Amygdala (tissue), 56 donors: ENCODE measurements around the gene LITAF.
"Not testable (repeated sequence)": the region's sequence is repeated elsewhere in the genome, so short reads cannot be mapped to it uniquely, and the experiment has no call there.

Experiments
- DNase-seq, 56 donors: peaks; one replicate each; lab custom pipeline; 2025; lab: John Stamatoyannopoulos, UW

Gene LITAF

GRCh38 chr16:11603331-11603750 is 16.6 kb upstream of the LITAF start:
- DNase-seq: no peak

GRCh38 chr16:11602321-11602720 is 15.6 kb upstream of the LITAF start:
- no peak for DNase-seq

DNA sequence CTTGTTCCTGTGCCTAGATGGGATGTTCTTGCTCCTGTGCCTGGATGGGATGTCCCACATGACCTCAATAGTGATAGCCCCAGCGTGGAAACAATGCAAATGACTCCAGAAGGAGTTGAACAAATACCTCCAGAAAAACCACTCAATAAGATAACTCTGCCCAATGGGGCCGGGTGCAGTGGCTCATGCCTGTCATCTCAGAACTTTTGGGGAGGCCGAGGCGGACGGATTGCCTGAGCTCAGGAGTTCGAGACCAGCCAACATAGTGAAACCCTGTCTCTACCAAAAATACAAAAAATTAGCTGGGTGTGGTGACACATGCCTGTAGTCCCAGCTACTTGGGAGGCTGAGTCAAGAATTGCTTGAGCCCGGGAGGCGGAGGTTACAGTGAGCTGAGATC is 15.2 kb upstream of the LITAF start:
- DNase-seq: no peak

GRCh38 chr16:11601425-11601824 is 14.7 kb upstream of the LITAF start:
- no peak for DNase-seq

DNA sequence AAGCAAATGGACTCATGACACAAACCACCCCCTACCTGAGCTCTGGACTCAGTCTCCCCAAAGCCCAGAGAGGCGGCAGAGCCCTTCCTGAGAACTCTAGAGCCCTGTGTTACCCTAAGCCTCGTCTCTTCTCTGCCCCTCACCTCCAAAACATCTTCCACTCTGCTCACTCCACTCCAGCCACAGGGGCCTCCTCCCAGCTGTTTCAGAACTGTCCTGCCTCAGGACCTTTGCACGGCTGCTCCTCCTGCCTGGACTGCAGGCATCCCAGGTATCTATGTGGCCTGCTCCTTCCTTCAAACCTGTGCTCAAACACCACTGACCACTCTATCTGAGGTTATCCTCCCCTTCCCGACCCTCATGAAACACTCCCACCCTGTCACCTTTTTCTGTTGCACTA is 12.9 kb upstream of the LITAF start:
- DNase-seq: no peak

GRCh38 chr16:11597235-11598095 is 10.7 kb upstream of the LITAF start:
- DNase-seq: no peak

GRCh38 chr16:11596572-11597226 is 10.0 kb upstream of the LITAF start:
- DNase-seq: no peak

DNA sequence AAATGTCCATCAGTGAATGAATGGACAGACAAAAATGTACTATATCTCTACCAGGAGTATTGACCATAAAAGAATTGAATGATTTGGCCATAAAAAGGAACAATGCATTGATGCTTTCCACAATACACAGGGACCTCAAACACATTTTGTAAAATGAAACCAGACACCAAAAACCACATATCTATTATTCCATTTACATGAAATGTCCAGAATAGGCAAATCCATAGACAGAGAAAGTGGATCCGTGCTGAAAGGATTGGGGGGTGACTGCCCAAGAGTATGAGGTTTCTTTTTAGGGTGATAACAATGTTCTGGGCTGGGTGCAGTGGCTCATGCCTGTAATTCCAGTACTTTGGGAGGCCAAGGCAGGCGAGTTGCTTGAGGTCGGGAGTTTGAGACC is 6.9 kb upstream of the LITAF start:
- DNase-seq: no peak

DNA sequence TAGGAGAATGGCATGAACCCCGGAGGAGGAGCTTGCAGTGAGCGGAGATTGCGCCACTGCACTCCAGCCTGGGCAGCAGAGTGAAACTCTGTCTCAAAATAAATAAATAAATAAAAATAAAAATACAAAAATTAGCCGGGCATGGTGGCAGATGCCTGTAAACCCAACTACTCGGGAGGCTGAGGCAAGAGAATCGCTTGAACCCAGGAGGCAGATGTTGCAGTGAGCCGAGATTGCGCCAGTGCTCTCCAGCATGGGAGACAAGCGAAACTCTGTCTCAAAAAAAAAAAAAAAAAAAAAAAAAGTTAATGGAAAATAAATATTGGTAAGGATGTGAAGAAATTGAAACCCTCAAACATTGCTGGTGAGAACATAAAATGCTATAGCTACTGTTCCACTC is 6.4 kb upstream of the LITAF start:
- DNase-seq: not testable (repeated sequence)

- DNase-seq: not testable (repeated sequence)
These were observed 4.9 kb upstream of the LITAF start for GRCh38 chr16:11591630-11592029.

DNA sequence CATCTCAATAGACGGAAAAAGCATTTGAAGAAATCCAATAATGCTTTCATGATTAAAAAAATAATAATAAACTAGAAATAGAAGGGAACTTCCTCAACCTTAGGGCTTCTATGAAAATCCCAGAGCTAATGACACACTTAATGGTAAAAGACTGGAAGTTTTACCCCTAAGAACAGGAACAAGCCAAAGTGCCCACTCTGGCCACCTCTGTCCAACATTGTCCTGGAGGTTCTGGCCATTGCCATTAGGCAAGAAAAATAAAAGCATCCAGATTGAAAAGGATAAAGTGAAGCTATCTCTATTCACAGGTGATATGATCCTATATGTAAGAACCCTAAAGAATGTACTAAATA is 2.5 kb upstream of the LITAF start:
- no peak for DNase-seq

DNA sequence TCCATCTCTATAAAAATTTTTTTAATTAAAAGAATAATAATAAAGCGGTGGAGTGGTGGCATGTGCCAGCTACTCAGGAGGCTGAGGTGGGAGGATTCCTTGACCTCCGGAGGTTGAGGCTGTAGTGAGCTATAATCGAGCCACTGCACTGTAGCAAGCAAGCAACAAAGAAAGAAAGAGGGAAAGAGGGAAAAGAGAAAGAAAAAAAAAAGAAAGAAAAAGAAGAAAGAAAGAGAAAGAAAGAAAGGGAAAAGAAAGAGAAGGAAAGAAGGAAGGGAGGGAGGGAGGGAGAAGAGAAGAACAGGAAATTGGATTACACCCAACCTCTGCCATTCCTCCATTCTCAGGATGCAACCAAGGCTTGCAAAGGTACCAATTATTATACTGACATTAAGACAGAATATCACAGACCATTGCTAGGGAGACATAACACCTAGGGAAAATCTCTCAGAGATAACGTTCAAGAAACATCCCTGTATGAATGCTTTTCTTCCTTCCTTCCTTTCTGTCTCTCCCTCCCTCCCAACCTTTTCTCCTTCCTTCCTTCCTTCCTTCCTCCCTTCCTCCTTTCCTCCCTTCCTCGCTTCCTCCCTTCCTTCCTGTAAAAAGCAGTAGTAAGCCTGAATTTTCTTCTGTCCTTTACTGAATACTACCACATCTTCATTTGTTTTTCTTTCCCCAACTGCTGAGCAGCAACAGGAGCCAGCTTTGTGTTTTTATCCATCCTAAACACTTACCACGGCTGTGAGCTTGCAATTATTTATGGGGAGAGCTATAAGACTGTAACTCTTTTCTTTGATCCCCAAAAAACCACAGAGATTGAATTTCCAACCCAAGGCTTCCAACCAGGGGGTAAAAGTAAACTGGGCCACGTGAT is 1.8 kb upstream of the LITAF start:
- DNase-seq: no peak

GRCh38 chr16:11587643-11588247 is 1.0 kb upstream of the LITAF start:
- peak in 1 of 56 donors; percentile 35 for DNase-seq

DNA sequence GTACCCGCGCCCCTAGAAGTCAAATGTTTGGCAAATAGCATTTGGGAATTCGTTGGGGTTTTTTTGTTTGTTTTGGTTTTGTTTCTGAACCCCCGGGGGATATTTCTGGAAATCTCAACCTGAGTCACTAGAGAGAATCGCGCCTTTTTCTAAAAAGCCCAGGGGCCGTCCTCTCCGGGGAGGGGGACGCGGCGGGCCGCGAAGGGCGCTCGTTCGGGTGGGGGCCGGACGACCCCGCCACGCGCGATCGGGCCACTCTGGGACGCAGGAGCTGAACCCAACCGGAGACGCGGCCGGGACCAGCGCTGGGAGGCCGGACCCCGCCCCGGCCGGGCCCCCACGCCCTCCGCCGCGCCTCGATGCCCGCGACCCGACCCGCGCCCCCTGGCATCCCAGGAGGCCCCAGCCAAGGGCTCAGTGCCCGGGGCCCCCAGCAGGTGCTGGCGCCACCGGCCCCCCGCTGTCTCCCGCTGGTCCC is 302 bp downstream of the LITAF start:
- peak in 1 of 56 donors; percentile 41 for DNase-seq

DNA sequence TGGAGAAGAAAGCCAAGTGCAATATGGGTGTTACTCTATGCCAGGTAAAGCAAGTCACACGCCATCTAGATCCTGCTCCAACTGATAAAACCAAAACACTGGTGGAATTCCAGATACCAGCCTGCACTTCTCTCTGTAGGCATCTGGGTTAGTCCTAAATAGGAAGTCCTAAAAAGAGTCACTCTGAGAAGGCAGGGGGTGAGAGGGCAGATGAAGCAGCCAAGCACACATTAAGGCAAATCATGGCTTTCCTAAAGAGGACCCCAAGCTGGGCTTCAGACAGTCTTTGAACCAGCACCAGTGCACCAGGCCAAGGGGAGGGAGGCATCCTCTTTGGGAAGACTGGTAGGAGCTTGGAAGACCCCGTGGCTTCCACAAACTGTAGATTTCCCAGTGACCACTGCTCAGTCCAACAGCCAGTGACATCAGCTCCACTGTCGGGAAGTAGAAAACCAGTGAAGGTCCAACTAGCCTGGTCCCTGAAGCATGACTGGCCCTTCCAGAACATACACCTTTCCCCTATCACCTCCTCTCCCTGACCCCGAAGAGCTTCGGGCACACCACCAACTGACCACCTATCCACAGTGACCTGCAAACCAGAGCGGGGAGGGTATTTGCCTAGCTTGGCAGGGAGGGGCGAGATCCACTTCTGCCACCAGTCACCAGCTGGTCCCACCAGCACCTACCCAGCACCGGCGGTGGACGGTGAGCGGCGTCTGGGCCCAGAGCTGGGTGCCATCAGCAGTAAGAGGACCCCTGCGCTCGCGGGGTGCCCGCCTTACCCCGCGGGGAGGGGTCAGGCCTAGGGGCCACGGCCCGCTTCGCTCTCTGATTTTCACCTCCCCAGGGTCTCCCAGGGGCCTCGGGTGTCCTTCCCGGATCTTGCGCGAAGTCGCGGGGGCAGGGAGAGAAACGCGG is 1.0 kb downstream of the LITAF start:
- peak in 9 of 56 donors; percentile 11 to 38 (median 24) for DNase-seq

DNA sequence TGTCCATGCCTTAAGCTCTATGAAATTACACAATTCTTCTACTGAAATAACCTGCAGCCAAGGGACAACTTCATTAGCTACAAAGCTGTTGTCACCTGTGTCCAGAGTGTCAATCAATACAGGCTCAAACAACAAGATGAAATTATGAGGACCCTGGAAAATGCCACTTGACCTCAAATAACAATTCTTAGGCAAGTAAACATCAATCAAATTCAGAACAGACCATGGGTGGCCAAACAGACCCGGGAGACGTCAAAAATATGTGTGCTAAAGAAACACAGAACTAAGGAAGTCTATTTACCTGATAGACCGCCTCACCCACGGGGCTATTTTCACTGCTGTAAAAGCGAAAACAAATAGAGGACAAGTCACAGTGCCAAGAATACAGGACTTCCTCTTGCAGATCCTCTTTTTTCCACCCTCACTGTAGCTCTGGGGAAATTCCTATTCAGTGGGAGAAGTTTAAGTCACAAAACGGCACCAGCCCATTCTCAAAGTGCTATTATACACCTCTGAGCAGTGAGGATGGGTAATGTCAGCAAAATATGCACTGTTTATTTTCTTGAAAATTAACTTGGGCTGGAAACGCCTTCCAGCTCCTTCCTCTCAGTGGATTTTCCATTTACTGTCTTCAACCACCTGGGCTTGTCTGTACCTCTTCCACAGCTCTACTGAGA is 2.7 kb downstream of the LITAF start:
- DNase-seq: peak in 2 of 56 donors; percentile 6 to 25

GRCh38 chr16:11583166-11583565 is 3.6 kb downstream of the LITAF start:
- no peak for DNase-seq

DNA sequence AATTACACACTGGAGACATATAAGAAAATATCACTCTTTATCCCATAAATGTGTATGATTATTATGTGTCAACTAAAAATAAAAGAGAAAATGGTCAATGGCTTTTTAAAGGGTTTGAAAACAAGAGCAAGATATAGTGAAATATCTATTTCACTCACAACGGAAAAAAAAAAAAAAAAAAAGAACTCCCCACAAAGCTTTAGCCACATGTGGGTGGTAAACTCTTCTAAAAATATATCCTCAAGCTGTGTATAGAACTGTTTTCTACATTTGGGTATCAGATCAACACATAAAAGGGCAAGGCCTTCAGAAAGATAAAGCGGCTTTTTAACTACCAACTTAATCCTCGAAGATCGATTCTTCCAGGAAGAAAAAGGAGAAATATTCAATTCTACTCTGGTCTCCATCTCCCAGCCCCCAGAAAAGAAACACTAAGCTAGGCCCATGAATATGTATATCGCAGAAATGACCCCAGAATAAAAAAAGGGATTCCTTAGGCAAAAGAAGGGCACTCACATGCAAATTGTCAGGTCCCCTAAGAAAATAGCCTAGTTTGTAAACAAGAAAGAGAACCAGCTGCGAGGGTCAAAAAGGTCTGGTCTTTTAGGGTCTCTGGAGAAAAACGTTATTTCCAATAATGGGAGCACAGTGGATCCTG is 4.4 kb downstream of the LITAF start:
- no peak for DNase-seq
